ENCODE measurements around the gene KCTD1. TPM values are rescaled to one million over a fixed set of nuclear protein-coding genes. Genes with fewer than 3 reads are reported as not detected.

Gene KCTD1
- total RNA-seq, 1 experiment from 2014 or later = 4.1 TPM

DNA sequence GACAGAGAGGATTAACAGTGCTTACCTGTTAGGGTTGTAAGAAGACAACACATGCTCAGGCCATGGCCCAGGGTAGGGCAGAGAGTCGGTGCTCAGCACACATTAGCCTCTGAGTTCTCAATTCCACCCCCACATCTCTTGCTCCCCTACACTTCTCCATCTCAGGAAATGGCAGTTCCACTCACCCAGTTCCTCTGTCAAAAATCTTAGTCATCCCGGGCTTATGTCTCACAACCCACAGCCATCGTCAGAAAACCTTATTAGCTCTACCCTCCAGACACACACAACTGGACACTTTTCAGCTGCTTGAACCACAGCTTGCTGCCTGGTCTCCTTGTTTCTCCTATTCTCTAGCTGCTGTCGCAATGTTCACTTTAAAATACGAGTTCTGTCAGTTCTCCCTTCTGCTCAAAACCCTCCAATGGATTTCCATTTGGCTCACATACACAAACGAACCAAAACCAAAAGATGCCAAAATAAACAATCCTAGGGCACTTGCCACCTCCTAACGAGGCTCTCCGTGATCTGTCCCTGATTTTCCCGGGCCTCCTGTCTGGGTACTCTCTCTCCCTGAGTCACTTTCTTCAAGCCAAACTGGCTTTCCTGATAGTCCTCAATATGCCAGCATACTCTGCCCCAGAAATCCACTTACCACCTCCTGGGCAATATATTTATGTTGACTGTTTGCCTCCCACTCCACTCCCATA is 89.7 kb downstream of the KCTD1 start:
- H3K27ac ChIP-seq (ENCODE audit: low read depth, low read length, poor library complexity, severe bottlenecking) = no peak overlapping the region
- no peaks in the 10 kb centered on the region for H3K4me1 ChIP-seq (ENCODE audit: insufficient read depth, low read length, poor library complexity, severe bottlenecking)
- no peaks in the 10 kb centered on the region for H3K27me3 ChIP-seq (replicated peaks; ENCODE audit: insufficient read depth, low read depth, low read length, poor library complexity)
- no TSS peak for BruUV-seq (replicated peaks)
- H3K9me3 ChIP-seq (ENCODE audit: low read depth, low read length, poor library complexity, severe bottlenecking) = no peaks in the 10 kb centered on the region
- CTCF ChIA-PET = no interaction called here
- no peak overlapping the region for H3K4me3 ChIP-seq (ENCODE audit: low read depth, low read length, poor library complexity, severe bottlenecking)
- intact Hi-C loops (cut with micrococcal nuclease; ENCODE audit: unreplicated experiment) = no loop called here
- no peak for DNase-seq (ENCODE audit: low spot score)
- POLR2A ChIA-PET (ENCODE audit: low non-redundant PET) = no interaction called here
- H3K36me3 ChIP-seq (ENCODE audit: insufficient read depth, low read length, poor library complexity, severe bottlenecking) = no peaks in the 10 kb centered on the region
- TF ChIP-seq EZH2 (IDR thresholded peaks at IDR 0.05; ENCODE audit: borderline replicate concordance, low read depth, low read length, poor library complexity, severe bottlenecking) (no peak), CTCF (conservative IDR thresholded peaks at IDR 0.05; ENCODE audit: low read depth, low read length) (no peak)

DNA sequence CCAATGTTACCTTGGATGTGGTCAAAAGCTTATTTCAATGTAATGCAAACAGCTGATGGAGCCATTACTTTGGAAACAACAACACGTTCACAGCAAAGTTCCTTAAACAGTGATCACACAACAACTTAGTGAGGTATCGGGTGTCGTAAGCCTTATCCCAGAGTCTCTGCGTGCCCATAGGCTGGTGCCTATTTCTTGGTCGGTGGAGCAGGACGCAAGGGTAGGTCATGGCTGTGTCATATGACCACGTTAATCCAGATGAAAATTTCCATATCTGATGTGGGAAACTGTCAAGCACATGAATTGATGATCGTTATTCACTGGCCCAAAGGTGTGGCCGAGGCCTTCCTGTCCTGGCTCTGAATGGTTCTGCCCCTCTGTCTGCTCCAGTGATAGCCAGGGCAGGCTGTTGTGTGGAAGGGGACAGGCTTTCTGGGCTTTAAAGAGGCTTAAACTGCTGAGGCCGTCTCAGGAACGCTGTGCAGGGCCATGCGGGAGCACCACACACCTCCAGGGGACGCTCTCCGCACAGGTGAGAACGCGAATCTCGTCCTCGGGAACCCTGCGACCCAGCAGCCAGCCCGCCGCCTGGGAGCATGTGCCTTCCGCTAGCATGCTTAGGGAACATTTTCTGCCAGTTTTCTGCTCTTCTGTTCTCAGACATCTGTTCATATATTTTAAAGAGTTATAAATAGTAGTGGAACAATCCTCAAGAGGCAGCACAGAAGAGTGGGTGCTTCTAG is 90.6 kb downstream of the KCTD1 start:
- CTCF ChIA-PET = no interaction called here

DNA sequence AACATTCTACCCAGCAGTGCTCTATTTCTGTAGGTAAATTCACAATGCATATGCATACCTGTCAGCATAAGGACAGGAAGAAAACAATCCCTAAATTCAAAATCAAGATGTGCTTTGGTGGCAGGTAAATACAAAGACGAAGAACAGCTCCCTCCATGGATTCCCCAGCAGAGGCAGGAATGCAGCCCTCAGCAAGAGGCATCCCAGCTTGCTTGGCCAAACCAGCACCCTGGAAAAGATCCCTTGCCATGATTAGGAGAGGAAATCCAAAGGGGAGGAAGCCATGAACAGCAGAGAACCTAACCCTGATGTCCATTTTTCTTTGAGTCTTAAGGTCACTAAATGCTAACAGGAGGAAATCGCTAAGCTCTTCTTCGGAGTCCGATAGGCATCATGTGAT is 91.2 kb downstream of the KCTD1 start:
- Histone ChIP-seq H3K27ac (ENCODE audit: low read depth, low read length, poor library complexity, severe bottlenecking) (no peak overlapping the region), H3K4me1 (ENCODE audit: insufficient read depth, low read length, poor library complexity, severe bottlenecking) (no peaks in the 10 kb centered on the region), H3K36me3 (ENCODE audit: insufficient read depth, low read length, poor library complexity, severe bottlenecking) (no peaks in the 10 kb centered on the region), H3K4me3 (ENCODE audit: low read depth, low read length, poor library complexity, severe bottlenecking) (no peak overlapping the region), H3K27me3 (replicated peaks; ENCODE audit: insufficient read depth, low read depth, low read length, poor library complexity) (no peaks in the 10 kb centered on the region), H3K9me3 (ENCODE audit: low read depth, low read length, poor library complexity, severe bottlenecking) (no peaks in the 10 kb centered on the region)
- ChIA-PET POLR2A (ENCODE audit: low non-redundant PET) (no interaction called here), CTCF (no interaction called here)
- DNase-seq (ENCODE audit: low spot score) = no peak
- TF ChIP-seq EZH2 (IDR thresholded peaks at IDR 0.05; ENCODE audit: borderline replicate concordance, low read depth, low read length, poor library complexity, severe bottlenecking) (no peak), CTCF (conservative IDR thresholded peaks at IDR 0.05; ENCODE audit: low read depth, low read length) (no peak)
- intact Hi-C loops (cut with micrococcal nuclease; ENCODE audit: unreplicated experiment) = no loop called here
- BruUV-seq (replicated peaks) = no TSS peak

More for the DNA sequence above, 90.6 kb downstream of the KCTD1 start:
- Histone ChIP-seq H3K27ac (ENCODE audit: low read depth, low read length, poor library complexity, severe bottlenecking) (no peak overlapping the region), H3K9me3 (ENCODE audit: low read depth, low read length, poor library complexity, severe bottlenecking) (no peaks in the 10 kb centered on the region), H3K4me3 (ENCODE audit: low read depth, low read length, poor library complexity, severe bottlenecking) (no peak overlapping the region), H3K4me1 (ENCODE audit: insufficient read depth, low read length, poor library complexity, severe bottlenecking) (no peaks in the 10 kb centered on the region), H3K36me3 (ENCODE audit: insufficient read depth, low read length, poor library complexity, severe bottlenecking) (no peaks in the 10 kb centered on the region), H3K27me3 (replicated peaks; ENCODE audit: insufficient read depth, low read depth, low read length, poor library complexity) (no peaks in the 10 kb centered on the region)
- no peak for DNase-seq (ENCODE audit: low spot score)
- TF ChIP-seq CTCF (conservative IDR thresholded peaks at IDR 0.05; ENCODE audit: low read depth, low read length) (no peak), EZH2 (IDR thresholded peaks at IDR 0.05; ENCODE audit: borderline replicate concordance, low read depth, low read length, poor library complexity, severe bottlenecking) (no peak)
- POLR2A ChIA-PET (ENCODE audit: low non-redundant PET) = no interaction called here
- intact Hi-C loops (cut with micrococcal nuclease; ENCODE audit: unreplicated experiment) = no loop called here
- BruUV-seq (replicated peaks) = no TSS peak
